22Rv1 (cell line): ENCODE measurements around the gene ABHD11.
A peak's percentile ranks its signal among the peaks of the same experiment; 100 is the strongest.
"Not testable (repeated sequence)": the region's sequence is repeated elsewhere in the genome, so short reads cannot be mapped to it uniquely, and the experiment has no call there.

Experiments used
- H3K27ac ChIP-seq: fragments of 450-650 bp; 2 replicates; pipeline ENCODE4 v1.5.1; 2017
- CTCF ChIP-seq: fragments of 450-650 bp; IDR thresholded peaks from 2 replicates; pipeline ENCODE4 v1.5.1; 2017; ENCODE audit warnings: mild to moderate bottlenecking
- ZFX ChIP-seq: fragments of 450-650 bp; IDR thresholded peaks from 2 replicates; pipeline ENCODE4 v1.6.1; 2017; ENCODE audit warnings: antibody characterized with exemption, borderline replicate concordance

ABHD11 gene

GRCh38 chr7:73723813-73724212, 14.8 kb downstream of the ABHD11 start:
- no peak overlapping the region for H3K27ac ChIP-seq
- no peak for TF ChIP-seq ZFX
- TF ChIP-seq CTCF: no peak

GRCh38 chr7:73722785-73723184, 15.8 kb downstream of the ABHD11 start:
- TF ChIP-seq ZFX (no peak), CTCF (no peak)
- no peak overlapping the region for H3K27ac ChIP-seq

GRCh38 chr7:73722182-73722581, 16.4 kb downstream of the ABHD11 start:
- peak overlapping the region; percentile 39; the same call in 1 of the 2 replicates for H3K27ac ChIP-seq

- H3K27ac ChIP-seq: peak overlapping the region; percentile 39
- TF ChIP-seq CTCF (no peak), ZFX (no peak)
These were observed 17.2 kb downstream of the ABHD11 start for GRCh38 chr7:73721377-73721817.

GRCh38 chr7:73720443-73720842, 18.2 kb downstream of the ABHD11 start:
- not testable (repeated sequence) for H3K27ac ChIP-seq

GRCh38 chr7:73719806-73720169, 18.8 kb downstream of the ABHD11 start:
- H3K27ac ChIP-seq: no peak overlapping the region
- TF ChIP-seq ZFX: no peak
- no peak for TF ChIP-seq CTCF

GRCh38 chr7:73718905-73719805, 19.4 kb downstream of the ABHD11 start, which contains the start of gene STX1A:
Gene STX1A, minus strand, starts transcription at chr7:73719669. Its CDS starts 38 bp downstream, at chr7:73719631.
- TF ChIP-seq CTCF (no peak), ZFX (no peak)
- peak within 1 kb of the TSS; percentile 40; the same call in 1 of the 2 replicates for H3K27ac ChIP-seq

GRCh38 chr7:73718438-73718881, 20.1 kb downstream of the ABHD11 start:
- no peak overlapping the region for H3K27ac ChIP-seq
- TF ChIP-seq CTCF (no peak), ZFX (no peak)
